OCI-LY3 (cell line): ENCODE measurements around the gene THAP6.
"Not testable (repeated sequence)": the region's sequence is repeated elsewhere in the genome, so short reads cannot be mapped to it uniquely, and the experiment has no call there.

ENCODE experiments used
- H2AFZ ChIP-seq: fragments of 200-600, 300-600 bp; shearing (Covaris generic); 2 replicates; pipeline ENCODE4 v1.6.0; 2014; ENCODE audit warnings: antibody characterized with exemption, low read depth, low read length
- H3K27ac ChIP-seq: fragments of 200-600, 300-600 bp; sonication (generic); 2 replicates; pipeline ENCODE4 v1.5.1; 2014; ENCODE audit warnings: mild to moderate bottlenecking, low read length, moderate library complexity, mixed read lengths
- H3K27me3 ChIP-seq: fragments of 200-600, 300-600 bp; sonication (generic); 2 replicates; pipeline ENCODE4 v1.6.1; 2014; ENCODE audit warnings: low read depth, low read length, mixed read lengths
- H3K36me3 ChIP-seq: fragments of 200-600, 300-600 bp; sonication (generic); replicated peaks from 2 replicates; pipeline ENCODE3; 2014; ENCODE audit warnings: low read depth, low read length, mixed read lengths
- H3K4me1 ChIP-seq: fragments of 300-600, 200-600 bp; sonication (generic); 2 replicates; pipeline ENCODE4 v1.6.1; 2014; ENCODE audit warnings: low read length, mixed read lengths
- H3K4me2 ChIP-seq: fragments of 200-600, 300-600 bp; sonication (generic); 2 replicates; pipeline ENCODE4 v1.6.1; 2014; ENCODE audit warnings: low read length, mixed read lengths
- H3K4me3 ChIP-seq: fragments of 300-600, 200-600 bp; sonication (generic); 2 replicates; pipeline ENCODE4 v1.5.1; 2014; ENCODE audit warnings: antibody characterized with exemption, mild to moderate bottlenecking, low read length, moderate library complexity
- H3K79me2 ChIP-seq: fragments of 300-600, 200-600 bp; shearing (Covaris generic); 2 replicates; pipeline ENCODE4 v1.6.1; 2014; ENCODE audit warnings: mild to moderate bottlenecking, low read length, mixed read lengths
- H3K9ac ChIP-seq: fragments of 300-600, 200-600 bp; shearing (Covaris generic); 2 replicates; pipeline ENCODE4 v1.6.0; 2014; ENCODE audit warnings: mild to moderate bottlenecking, low read length, moderate library complexity
- H3K9me3 ChIP-seq: fragments of 200-600, 300-600 bp; shearing (Covaris generic); 2 replicates; pipeline ENCODE4 v1.6.1; 2014; ENCODE audit warnings: low read length, mixed read lengths; ENCODE audit not compliant: insufficient read depth
- H4K20me1 ChIP-seq: fragments of 200-600, 300-600 bp; sonication (generic); 2 replicates; pipeline ENCODE4 v1.6.1; 2016; ENCODE audit warnings: low read length, mixed read lengths; ENCODE audit not compliant: insufficient read depth
- CTCF ChIP-seq: fragments of 200-600, 300-600 bp; sonication (generic); IDR thresholded peaks from 2 replicates; pipeline ENCODE4 v1.5.1; 2014; ENCODE audit warnings: antibody characterized with exemption, low read length, low read depth
- EZH2phosphoT487 ChIP-seq: fragments of 200-600 bp; shearing (Covaris generic); IDR thresholded peaks from 2 replicates; pipeline ENCODE4 v1.6.1; 2018; ENCODE audit warnings: antibody characterized with exemption, mixed run types, low read depth

The THAP6 gene

GRCh38 chr4:75525086-75525485, 10.8 kb downstream of the THAP6 start:
- Histone ChIP-seq H3K4me3 (no peak overlapping the region), H3K79me2 (no peaks in the 10 kb centered on the region), H3K9ac (no peak overlapping the region), H4K20me1 (no peaks in the 10 kb centered on the region), H3K27me3 (no peaks in the 10 kb centered on the region), H3K4me2 (no peak overlapping the region), H3K27ac (no peak overlapping the region), H3K4me1 (peaks cover 3% of the 10 kb centered on the region; the same call in 1 of the 2 replicates), H3K36me3 (peaks cover 34% of the 10 kb centered on the region), H3K9me3 (no peaks in the 10 kb centered on the region), H2AFZ (no peak overlapping the region)
- TF ChIP-seq CTCF = no peak
- TF ChIP-seq EZH2phosphoT487 = no peak

GRCh38 chr4:75525910-75526309, 11.6 kb downstream of the THAP6 start:
- Histone ChIP-seq H2AFZ (no peak overlapping the region), H3K27ac (no peak overlapping the region), H3K9ac (no peak overlapping the region), H3K27me3 (no peaks in the 10 kb centered on the region), H3K4me3 (no peak overlapping the region), H3K4me2 (no peak overlapping the region), H3K4me1 (peaks cover 3% of the 10 kb centered on the region; the same call in 1 of the 2 replicates), H3K9me3 (no peaks in the 10 kb centered on the region), H3K79me2 (no peaks in the 10 kb centered on the region), H4K20me1 (no peaks in the 10 kb centered on the region), H3K36me3 (peaks cover 36% of the 10 kb centered on the region)
- TF ChIP-seq EZH2phosphoT487 (no peak), CTCF (no peak)

GRCh38 chr4:75527482-75527881, 13.2 kb downstream of the THAP6 start:
- H3K79me2 ChIP-seq = no peaks in the 10 kb centered on the region
- H3K9me3 ChIP-seq = no peaks in the 10 kb centered on the region
- TF ChIP-seq EZH2phosphoT487 (no peak), CTCF (no peak)
- H3K27me3 ChIP-seq = no peaks in the 10 kb centered on the region
- H3K4me3 ChIP-seq = no peak overlapping the region
- no peak overlapping the region for H3K27ac ChIP-seq
- H3K4me2 ChIP-seq = no peak overlapping the region
- H3K4me1 ChIP-seq = peaks cover 3% of the 10 kb centered on the region; the same call in 1 of the 2 replicates
- no peaks in the 10 kb centered on the region for H4K20me1 ChIP-seq
- H2AFZ ChIP-seq = no peak overlapping the region
- peaks cover 36% of the 10 kb centered on the region for H3K36me3 ChIP-seq
- H3K9ac ChIP-seq = no peak overlapping the region

GRCh38 chr4:75530556-75531322, 16.5 kb downstream of the THAP6 start:
- H3K27me3 ChIP-seq = no peaks in the 10 kb centered on the region
- no peaks in the 10 kb centered on the region for H3K4me1 ChIP-seq
- no peaks in the 10 kb centered on the region for H4K20me1 ChIP-seq
- no peak overlapping the region for H3K4me2 ChIP-seq
- H3K36me3 ChIP-seq = peaks cover 36% of the 10 kb centered on the region
- H3K27ac ChIP-seq = no peak overlapping the region
- H3K9me3 ChIP-seq = no peaks in the 10 kb centered on the region
- no peaks in the 10 kb centered on the region for H3K79me2 ChIP-seq
- H2AFZ ChIP-seq = no peak overlapping the region
- no peak overlapping the region for H3K9ac ChIP-seq
- H3K4me3 ChIP-seq = no peak overlapping the region
- TF ChIP-seq EZH2phosphoT487 (no peak), CTCF (no peak)

- not testable (repeated sequence) for H3K4me1 ChIP-seq, H4K20me1 ChIP-seq
- H3K36me3 ChIP-seq = peaks cover 33% of the 10 kb centered on the region
Measured at GRCh38 chr4:75531536-75532143, 17.4 kb downstream of the THAP6 start.

GRCh38 chr4:75533339-75533887, 19.1 kb downstream of the THAP6 start:
- not testable (repeated sequence) for H3K27me3 ChIP-seq, H3K9me3 ChIP-seq, H3K4me3 ChIP-seq, H3K79me2 ChIP-seq, H3K4me2 ChIP-seq, H3K4me1 ChIP-seq, H3K27ac ChIP-seq, H4K20me1 ChIP-seq, H2AFZ ChIP-seq, H3K9ac ChIP-seq
- H3K36me3 ChIP-seq = peaks cover 16% of the 10 kb centered on the region

More at GRCh38 chr4:75531536-75532143, 17.4 kb downstream of the THAP6 start:
- not testable (repeated sequence) for H3K9ac ChIP-seq, H3K4me3 ChIP-seq, H3K79me2 ChIP-seq, H2AFZ ChIP-seq, H3K27ac ChIP-seq, H3K4me2 ChIP-seq, H3K9me3 ChIP-seq, H3K27me3 ChIP-seq
